Activated CD8-positive, alpha-beta memory T cell treated with anti-CD3 and anti-CD28 coated beads for 4 hours (primary cell): ENCODE data around the gene RAB40A.
"Not testable (repeated sequence)": the region's sequence is repeated elsewhere in the genome, so short reads cannot be mapped to it uniquely, and the experiment has no call there.

Experiments used
- DNase-seq, 2 donors: peaks; one replicate each; pipeline ENCODE4 v3.0.0-alpha.2; 2020; ENCODE audit warnings: low read depth in 2 of 2

The RAB40A gene

DNA sequence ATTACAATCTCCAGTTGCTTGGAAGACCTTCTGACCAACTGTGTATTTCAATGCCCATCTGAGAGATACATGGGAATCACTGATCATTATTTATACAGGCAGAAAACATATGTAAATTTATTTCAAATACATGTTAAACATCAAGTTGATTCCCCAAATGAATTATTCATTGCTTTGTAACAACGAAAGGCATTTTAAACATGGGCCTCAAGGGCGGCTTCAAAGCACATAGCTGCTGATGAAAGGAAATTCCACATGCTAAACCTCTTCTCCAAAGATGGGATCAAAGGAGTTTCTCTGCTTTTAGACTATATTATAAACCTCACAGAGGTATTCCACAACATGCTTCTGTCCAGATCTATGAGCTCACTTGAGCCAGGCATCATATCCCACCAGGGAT lies 4.3 kb upstream of the RAB40A start:
- no peak for DNase-seq

DNA sequence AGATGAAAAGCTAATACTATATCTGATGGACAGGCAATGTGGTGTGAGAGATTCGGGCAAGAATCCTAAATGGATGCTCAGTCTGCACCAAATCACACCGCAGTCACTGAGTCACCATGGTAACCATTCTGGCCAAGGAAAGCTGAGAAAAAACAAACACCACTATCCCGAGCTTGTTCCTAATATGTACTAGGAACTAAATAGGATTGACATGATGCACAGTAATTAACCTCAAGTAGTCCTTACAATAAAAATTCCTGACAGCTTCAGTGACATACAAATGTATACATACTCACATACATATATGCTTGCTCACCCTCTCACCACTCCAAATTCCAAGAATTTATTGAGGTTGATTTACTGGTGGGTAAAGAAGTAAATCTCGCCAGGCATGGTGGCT lies 1.1 kb upstream of the RAB40A start:
- no peak for DNase-seq

DNA sequence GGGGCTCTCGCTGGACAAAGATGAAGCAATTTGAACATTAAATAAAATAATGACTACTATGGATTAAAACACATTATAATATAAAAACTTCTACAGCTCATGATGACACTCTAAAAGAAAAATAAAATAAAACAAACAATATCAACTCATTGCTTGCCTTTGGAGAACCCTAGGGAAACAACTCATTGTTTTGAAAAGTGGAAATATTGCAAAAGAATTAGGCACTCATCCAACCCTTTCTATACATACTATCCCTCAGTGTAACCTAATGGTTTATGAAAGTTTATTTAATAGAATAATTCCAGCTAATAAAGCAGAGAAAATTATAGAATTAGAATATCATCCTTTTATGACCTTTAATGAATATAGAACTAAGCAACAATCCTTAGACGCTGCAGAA lies 718 bp downstream of the RAB40A start:
- DNase-seq: no peak

DNA sequence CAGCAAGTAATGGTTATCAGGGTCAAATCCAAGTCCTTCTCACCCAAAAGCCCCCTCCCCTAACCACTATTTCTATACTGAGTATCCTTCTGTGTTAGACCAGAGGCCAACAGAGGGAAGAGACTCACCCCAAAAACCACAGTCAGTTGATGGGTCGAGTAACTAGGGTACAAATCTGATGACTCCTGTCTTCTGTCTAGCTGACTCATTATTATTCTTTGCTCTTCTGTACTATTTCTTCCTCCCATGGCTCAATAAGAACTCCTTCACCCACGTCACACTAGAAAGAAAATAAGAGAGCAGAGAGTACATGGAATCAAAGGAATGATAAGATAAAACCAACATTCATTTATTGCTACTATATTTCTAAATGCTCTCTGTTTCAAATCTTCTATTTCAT lies 2.0 kb downstream of the RAB40A start:
- no peak for DNase-seq

DNA sequence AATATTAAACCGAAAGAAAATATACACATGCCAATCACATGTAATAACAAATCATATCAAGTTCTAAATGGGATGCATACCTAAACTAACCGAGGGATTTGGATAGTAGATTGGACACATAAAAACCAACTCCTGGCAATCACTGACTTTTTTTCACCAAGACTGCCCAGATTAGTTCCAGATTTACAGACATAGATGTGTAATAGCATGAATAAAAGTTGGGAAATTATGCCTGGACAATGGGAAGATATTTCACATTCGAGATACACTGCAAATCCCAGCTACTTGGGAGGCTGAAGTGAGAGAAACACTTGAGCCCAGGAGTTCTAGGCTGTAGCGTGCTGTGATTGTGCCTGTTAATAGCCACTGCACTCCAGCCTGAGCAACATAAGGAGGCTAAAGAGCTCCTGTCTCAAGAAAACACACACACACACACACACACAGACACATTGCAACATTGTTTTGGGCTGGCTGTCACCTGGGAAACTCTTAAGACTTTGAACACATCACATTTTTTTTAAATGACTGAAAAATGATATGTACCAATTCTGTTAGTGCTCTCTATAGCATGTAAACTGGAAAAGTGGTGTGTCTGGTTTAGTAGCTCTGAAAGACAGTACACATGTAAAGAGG lies 5.7 kb downstream of the RAB40A start:
- DNase-seq: no peak

DNA sequence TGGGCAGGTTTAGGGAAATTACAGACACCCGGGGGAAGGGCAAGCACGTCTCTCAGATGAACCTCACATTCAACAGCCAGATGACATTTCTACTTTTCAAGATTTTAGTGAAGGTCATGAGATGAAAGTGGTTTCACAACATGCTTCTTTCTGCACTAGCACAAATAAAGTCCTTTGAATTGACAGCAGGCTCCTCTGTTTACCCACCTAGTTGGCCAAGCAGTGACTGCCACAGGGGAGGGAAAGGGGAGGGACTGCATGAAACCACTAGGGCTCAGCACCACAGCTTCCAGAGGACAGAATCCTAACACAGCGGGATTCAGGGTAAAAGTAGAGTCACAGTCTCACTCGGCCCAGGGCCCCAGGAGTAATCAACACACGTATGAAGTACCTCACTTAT lies 6.2 kb downstream of the RAB40A start:
- no peak for DNase-seq

DNA sequence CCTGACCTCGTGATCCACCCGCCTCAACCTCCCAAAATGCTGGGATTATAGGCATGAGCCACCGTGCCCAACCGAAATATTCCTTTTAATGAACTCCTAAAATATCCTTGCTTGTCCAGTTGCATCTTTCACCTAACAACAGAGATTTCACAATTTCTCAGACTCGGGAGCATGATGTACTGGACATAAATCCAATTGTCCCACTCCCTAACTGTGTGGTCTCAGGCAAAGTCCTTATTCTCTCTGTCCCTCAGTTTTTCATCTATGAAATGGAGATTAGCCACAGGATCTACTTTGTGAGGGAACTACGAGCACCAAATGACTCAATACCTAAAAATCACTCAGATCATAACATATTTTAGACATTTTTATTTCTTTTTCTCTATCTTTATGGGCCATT lies 9.3 kb downstream of the RAB40A start:
- DNase-seq: no peak

DNA sequence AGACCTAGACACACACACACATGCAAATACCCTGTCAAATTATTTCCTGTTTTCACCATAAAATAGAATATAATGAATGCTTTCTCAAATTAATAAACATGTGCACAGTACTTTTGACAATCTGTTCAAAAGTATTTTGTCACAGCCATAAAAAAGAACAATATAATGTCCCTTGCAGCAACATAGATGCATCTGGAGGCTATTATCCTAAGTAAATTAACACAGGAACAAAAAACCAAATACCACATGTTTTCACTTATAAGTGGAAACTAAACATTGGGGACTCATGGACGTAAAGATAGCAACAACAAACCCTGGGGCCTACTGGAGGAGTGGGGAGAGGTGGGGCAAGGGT lies 15.5 kb downstream of the RAB40A start:
- DNase-seq: no peak

DNA sequence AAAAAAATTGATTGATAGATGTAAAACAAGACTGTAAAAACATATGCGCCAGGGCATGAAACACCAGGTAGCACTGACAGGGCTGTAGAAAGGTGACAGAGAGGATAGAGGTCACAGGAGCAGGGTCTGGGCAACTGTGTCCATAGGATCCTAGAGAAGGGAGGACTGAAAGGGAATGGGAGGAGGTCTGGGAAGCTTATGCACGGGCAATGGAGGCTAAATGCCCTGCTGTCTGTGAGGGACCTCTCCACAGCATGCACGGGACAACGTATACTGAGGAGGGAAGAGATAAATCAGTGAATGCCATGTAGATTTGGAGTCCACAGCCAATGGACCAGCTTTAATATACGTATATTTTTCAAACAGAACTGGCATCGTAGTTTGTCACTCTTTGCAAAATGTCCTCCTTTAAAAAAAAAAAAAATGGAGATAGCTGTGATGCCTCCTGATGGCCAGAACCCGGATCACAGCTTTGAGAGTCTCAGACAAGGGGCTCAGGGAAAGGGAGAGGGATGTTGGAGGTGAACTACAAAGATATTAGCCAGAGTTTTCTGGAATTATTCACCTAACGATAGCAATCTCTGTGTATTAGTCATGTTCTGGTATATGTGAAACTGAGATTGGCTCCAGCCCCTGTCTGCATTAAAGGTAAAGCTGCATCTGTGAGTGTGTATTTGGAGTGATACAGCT lies 16.0 kb downstream of the RAB40A start:
- DNase-seq: no peak

DNA sequence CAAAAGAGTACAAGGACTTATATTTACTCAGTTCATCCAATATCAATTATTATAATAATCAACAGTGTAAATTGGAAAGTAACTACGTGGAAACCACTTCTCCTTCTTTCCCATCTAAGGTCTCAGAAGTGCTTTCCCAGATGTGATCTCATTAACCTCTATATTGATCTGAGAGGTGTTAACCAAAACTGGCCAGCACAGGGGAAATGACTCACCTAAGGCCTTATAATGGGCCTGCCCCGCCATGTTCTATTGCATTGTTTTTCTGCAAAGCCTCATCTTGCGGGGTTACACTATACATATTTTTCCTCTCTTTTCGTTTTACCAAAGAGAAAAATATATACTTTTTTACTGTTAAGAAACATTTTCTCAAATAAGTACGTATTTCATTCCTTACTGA lies 20.5 kb downstream of the RAB40A start:
- no peak for DNase-seq

DNA sequence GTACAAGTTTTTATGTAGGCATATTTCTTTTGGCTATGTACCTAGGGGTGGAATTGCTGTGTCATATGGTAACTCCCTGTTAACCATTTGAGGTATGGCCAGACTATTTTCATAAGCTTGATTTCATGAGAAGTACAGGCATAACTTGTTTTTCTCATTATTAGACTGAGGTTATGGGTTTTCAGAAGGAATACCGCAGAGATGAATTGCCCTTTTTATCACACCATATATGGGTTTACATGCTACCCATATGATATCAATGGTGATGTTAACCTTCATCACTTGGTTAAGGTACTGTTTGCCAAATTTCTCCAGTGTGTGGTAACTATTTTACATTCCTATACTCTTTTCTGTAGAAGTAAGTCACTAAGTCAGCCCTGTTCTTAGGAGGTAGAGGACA lies 23.5 kb downstream of the RAB40A start:
- no peak for DNase-seq

DNA sequence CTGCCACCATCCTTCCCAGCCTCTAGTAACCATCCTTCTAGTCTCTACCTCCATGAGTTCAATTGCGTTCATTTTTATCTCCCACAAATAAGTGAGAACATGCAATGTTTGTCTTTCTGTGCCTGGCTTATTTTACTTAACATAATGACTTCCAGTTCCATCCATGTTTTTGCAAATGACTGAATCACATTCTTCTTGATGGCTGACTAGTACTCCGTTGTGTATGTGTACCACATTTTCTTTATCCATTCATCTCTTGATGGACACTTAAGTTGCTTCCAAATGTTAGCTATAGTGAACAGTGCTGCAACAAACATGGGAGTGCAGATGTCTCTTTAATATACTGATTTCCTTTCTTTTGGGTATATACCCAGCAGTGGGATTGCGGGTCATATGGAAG lies 25.7 kb downstream of the RAB40A start:
- not testable (repeated sequence) for DNase-seq

DNA sequence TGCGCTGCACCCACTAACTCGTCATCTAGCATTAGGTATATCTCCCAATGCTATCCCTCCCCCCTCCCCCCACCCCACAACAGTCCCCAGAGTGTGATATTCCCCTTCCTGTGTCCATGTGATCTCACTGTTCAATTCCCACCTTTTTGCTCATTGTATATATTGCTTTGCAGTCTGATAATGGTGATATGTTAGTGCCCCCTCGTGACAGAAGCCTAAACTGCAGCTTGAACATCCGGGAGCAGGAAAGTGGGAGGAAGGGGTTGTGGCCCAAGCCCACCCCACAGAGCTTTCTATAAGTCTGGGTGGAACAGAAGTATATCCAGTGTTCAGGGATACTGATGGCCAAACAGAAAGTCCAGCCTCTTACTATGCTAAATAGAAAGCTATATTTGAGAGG lies 29.6 kb downstream of the RAB40A start:
- DNase-seq: not testable (repeated sequence)

DNA sequence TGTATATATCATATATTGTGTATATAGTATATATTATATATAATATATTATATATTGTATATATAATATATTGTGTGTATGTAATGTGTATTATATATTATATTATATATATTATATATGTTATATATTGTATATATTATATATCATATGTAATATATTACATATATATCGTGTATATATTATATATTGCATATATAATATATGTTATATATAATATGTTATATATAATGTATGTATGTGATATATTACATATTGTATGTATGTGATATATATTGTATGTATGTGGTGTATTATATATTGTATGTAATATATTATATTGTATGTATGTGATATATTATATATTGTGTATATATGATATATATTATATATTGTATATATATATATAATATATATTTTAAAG lies 30.5 kb downstream of the RAB40A start:
- no peak for DNase-seq

DNA sequence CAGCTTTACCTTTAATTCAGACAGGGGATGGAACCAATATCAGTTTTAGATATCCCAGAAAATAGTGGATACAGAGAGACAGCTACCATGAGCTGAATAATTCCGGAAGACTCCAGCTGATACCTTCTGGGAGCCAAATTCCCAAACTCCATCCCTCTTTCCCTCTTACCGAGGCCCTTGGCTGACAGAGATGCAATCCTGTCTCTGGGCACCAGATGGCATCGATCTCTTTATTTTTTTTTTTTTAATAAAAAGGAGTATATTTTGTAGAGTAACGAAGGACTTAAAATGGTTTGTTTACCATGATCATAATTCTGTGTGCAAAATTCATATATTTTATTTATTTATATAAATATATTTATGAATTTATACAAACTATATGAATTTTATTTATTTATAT lies 31.0 kb downstream of the RAB40A start:
- no peak for DNase-seq

DNA sequence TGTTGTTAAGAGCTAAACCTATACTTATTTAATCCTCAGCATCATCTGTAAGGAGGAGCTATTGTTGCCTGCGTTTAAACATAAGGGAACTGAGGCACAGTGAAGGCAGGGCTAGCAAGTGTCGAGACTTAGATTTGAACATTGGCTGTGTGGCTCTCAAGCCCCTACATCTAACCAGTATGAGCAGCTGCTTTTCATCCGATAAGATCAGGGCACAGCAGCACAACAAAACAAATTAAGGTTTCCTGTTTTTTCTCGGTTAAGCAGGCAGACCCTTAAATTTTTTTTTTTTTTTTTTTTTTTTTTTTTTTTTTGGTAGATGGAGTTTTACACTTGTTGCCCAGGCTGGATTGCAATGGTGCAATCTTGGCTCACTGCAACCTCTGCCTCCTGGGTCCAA lies 35.6 kb downstream of the RAB40A start:
- no peak for DNase-seq

DNA sequence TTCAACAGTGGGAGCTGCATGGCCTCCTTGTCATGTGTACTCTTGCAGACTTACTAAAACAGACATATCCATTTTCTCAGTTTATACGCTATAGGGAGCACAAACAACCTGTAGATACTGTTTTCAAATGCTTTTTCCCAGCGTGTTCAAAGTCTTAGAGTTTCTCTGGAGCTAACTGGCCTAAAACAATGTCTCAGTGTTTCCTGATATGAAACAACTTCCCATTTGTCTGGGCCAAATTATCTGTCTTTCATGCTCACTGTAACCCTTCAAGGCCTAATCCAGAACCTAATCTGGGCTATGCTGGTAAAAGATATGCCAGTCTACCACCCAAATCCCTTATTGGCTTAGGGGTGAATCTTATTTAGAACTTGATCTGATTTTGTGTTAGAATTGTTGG lies 38.8 kb downstream of the RAB40A start:
- no peak for DNase-seq

DNA sequence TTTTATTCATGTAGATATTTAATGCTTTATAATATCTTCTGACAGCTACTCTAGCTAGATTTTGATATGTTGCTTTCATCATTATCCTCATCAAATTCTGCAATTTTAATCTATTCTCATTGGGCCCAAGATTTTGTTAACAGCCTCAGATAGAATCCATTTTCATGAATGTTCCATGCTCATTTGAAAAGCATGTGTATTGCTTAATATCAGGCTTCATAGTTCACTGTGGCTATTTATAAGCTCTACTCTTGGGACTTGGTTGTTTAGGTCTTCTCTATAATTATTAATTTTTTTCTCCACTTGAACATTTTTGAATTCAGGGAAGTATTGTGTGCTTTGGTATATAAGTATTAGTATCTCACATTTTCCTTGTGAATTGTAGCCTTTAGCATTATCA lies 41.8 kb downstream of the RAB40A start:
- no peak for DNase-seq

DNA sequence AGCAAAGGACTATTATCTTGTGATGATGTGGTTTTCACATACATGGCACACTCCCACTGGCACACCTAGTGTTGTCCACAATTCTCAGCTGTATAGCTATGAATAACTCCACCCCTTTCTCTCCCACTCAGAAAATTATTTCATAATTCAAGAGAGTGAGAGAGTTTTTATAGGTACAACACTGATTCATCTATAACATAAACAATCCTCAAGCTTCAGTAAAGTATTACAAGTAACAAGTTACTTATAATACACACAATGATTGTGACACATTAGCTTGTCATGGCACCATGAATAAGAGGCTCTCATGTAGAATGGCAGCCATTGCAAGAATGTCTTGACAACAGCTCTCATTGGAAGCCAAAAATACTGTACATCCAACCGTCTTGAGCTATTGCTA lies 43.9 kb downstream of the RAB40A start:
- no peak for DNase-seq

DNA sequence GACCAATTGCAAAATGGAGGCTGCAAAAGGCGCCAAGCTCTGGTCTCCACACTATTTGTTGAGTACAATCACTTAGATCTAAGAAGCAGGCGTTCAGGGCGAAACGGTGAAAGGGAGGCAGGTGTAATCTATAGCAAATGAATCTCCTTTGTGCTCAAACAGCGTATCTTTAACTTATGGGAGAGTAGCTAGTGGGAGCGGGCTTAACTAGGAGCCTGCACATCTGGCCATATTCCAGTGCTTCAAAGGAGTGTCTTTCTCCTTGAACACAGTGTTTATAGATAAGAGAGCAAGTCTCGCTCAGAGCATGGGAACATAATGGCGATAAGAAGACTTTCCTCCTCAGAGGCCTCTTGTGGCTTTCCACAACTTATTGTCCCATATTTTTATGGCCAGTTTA lies 49.3 kb downstream of the RAB40A start:
- DNase-seq: not testable (repeated sequence)

DNA sequence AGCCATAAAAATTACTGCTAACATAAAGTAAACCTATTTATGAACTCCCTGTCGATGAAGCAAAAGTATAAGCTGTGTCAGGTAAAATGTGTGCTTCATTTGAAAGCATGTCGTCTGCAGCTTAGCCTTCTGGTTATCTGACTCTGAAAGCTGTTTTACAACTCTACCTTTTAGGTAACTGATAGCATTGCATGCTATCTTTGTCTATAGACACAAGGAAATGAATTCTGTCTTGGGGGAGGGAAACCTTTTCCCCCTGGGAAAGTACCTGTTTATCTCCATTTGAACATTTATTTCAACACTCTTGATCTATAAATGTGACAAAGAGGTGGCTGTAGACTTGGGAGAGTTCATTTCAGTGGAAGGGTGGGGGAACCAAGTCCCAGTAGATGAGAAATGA lies 51.4 kb downstream of the RAB40A start:
- DNase-seq: no peak

DNA sequence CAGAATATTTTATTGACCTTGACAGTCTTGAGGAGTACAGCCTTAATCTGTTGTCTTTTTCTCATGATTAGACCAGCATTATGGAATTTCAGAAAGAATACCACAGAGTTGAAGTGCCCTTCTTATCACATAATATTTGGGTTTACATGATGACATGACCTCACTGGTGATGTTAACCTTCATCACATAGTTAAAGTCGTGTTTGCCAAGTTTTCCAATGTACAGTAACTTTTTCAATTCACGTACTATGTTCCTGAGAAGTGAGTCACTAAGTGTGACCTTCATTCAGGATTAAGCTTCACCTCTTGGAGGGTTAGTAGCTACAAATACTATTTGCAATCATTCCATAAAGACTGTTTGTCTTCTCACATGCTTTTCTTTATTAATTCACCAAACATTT lies 52.1 kb downstream of the RAB40A start:
- no peak for DNase-seq

DNA sequence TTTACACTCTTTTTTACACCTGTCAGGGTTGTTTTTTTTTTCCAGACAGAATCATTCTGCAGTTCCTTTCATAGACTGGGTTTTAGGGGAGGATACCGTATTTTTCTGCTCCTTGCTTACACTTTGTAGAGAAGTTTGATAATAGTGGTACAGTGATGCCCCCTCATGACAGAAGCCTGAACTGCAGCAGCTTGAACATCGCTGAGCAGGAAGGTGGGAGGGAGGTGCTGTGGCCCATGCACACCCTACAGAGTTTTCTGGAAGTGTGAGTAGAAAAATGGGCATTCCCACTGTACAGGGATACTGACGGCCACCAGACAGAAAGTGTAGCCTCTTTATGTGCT lies 54.5 kb downstream of the RAB40A start:
- peak; percentile 29 to 37 for DNase-seq

DNA sequence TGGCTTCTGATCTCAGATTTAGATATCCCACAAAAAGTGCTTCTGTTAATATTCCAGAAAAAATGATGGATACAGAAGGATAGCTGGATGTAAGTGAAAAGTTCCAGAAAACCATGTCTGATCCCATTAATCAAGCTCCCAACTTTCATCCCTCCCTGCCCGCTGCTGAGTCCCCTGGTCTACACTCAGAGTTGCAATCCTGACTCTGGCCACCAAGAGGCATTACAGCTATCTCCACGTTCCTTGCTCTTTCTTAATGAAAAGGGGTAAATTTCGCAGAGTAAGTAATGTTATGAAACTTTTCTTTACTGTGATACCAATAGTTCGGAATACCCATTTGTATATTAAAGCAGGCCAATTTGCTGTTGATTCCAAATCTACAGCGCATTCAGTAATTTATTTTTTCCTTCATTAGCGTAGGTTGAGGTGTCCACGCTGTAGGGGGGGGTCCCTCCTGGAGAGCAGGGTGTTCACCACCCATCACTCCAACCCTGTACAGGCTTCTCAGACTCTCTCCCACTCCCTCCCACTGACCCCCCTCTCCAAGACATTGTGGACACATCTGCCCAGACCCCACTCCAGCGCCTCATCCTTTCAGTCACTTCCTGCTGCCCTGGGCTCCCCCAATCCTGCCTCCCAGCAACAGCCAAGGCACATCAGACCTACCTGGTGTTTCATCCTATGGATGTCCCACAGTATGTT lies 55.1 kb downstream of the RAB40A start:
- DNase-seq: no peak
